ENCODE measurements around the gene C1QTNF5.

Gene C1QTNF5

DNA sequence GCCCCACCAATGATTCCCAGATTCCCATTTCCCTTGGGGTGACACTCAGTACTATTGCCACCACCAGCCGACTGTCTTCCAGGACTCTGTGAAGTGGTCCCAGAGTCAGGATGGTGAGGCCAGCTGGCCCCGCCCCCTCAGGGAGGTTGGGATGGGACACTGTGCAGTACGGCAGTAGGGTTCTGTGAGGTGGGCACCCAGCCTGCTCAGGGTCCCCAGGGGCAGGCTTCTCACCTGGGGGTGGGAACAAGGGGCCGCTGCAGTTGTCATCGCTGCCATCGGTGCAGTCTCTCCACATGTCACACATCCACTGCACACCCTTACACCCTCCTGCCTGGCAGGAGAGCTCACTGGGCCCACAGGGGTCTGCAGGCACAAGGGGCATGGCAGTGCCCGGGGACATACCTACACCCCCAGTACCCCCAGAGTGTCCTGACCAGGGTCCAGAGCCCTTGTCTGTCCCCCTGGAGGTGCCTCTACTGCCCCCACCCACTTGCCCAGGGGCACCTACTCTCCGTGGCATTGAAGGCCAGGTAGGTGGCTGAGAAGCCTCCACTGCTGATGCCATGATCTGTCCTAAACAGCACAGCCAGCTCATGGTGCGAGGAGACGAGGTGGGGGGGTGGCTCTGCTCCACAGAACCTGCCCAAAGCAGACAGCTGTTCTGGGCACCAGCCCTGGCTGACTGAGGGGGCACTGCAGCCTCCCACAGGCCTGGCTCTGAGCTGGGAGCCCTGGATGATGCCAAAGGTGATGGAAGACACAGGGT, 1.9 kb upstream of the C1QTNF5 start:
- TF ChIP-seq, protein P1, sequence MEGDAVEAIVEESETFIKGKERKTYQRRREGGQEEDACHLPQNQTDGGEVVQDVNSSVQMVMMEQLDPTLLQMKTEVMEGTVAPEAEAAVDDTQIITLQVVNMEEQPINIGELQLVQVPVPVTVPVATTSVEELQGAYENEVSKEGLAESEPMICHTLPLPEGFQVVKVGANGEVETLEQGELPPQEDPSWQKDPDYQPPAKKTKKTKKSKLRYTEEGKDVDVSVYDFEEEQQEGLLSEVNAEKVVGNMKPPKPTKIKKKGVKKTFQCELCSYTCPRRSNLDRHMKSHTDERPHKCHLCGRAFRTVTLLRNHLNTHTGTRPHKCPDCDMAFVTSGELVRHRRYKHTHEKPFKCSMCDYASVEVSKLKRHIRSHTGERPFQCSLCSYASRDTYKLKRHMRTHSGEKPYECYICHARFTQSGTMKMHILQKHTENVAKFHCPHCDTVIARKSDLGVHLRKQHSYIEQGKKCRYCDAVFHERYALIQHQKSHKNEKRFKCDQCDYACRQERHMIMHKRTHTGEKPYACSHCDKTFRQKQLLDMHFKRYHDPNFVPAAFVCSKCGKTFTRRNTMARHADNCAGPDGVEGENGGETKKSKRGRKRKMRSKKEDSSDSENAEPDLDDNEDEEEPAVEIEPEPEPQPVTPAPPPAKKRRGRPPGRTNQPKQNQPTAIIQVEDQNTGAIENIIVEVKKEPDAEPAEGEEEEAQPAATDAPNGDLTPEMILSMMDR (IDR thresholded peaks at IDR 0.05; ENCODE audit: low read depth, low read length) = no peak
- no peak for DNase-seq (ENCODE audit: extremely low read depth, low read depth)

DNA sequence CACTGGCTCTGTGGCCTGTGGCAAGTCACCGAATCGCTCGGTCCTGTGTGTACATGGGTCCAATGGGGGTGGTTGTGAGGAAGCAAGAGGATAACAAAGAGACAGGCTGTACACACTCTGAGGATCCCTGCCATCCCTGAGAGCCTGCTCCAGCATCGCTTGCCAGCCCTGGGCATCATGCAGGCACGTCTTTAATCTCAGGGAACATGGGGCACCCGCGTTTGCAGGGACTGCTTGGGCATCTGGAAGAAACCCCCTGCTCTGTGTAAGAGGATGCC, 1.3 kb upstream of the C1QTNF5 start:
- DNase-seq (ENCODE audit: extremely low read depth, low read depth) = no peak
- TF ChIP-seq, protein P1 (IDR thresholded peaks at IDR 0.05; ENCODE audit: low read depth, low read length) = no peak

DNA sequence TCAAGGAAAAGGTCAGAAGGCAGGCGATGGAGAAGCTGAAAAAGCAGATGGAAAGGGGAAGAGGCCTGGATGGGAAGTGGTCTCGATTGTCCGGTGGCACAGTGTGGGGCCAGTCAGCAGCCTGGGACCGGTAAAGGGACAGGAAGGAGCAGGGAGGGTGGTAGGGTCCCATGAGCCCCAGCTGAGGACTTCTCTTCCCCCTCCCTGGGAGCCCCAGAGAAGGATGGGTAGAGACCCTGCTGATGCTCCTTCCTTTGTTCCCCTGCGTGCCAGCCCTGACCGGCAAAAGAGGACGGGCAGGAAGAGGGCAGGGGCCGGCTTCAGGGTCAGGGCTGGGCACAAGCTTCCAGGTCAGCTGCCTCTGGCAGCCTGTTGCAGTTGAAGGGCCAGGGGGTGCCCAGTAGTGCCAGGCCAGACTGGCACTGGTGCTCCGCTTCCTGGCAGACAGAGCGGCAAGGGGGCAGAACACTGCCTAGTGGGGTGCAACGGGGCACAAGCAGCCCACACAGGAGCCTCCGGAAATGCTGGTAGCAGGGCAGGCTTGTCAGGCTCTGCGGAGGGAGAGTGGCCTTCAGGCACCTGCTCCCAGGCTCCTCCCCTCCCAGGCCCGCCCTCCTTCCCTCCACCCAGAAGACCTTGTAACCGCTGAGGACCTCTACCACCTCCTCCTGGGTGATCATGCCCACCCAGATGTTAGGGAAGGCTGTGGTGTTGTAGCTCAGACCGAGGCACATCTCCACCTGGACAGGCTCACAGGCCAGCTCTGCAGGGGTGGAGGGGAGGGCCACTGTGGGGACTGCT, 739 bp upstream of the C1QTNF5 start:
- TF ChIP-seq, protein P1 (IDR thresholded peaks at IDR 0.05; ENCODE audit: low read depth, low read length) = no peak
- no peak for DNase-seq (ENCODE audit: extremely low read depth, low read depth)

DNA sequence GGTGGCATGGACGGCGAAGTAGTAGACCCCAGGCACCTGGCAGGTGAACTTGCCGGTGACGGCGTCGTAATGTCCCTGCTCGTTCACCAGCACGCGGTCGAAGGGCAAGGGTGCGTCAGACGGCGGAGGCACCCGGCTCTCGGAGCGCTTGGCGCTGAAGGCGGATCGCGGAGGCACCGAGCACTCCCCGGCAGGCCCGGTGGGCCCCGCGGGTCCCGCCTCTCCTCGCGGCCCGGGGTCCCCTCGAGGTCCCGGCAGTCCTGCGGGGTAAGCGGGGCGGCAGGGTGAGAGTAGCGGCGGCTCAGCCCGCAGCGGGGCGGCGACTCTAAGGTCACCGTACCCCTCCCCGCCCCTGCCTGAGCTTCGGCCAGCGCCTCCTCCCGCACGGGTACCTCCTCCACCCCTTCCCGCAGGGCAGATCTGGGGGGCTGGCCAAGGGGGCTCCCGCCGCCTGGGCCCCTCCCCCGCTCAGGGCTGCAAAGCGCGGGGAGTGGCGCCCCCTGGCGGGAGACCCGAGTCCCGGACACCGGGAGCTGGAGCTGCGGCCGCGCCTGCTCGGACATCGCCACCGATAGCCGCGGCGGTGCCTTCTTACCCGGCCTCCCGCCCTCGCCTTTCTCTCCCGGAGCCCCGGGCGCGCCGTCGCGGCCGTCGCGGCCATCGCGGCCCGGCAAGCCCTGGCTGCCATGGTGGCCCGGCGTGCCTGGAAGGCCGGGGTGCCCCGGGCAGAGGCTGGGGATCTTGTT, 921 bp downstream of the C1QTNF5 start:
- TF ChIP-seq, protein P1 (IDR thresholded peaks at IDR 0.05; ENCODE audit: low read depth, low read length) = peak; percentile 69
- DNase-seq (ENCODE audit: extremely low read depth, low read depth) = no peak

DNA sequence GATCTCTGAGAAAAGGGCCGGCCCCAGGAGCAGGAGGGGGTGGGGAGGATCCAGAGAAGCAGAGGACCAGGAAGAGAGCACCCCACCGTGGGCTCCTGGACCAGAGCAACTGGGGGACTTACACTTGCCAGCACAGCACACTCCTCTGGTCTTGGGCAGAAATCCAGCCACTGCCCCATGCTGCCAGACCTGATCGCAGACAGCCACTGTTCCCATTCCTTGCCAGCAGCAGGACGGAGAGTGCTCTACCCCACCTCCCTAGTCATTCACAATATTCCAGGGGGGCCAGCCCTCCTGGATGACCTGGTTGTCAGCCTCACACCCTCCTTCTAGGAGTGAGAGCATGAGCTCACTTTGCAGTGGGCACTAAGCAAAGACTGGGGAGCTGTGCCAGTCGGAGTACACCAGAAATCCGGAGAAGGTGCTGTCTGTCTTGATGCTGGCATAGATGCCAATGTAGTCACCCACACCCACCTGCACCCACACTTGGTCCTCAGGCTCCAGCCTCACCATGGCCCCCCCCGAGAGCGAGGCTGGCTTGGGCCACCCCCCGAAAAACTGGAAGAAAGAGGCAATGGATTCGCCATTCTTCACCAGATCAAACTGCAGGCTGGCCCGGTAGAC, 1.6 kb downstream of the C1QTNF5 start:
- TF ChIP-seq, protein P1 (IDR thresholded peaks at IDR 0.05; ENCODE audit: low read depth, low read length) = no peak
- DNase-seq (ENCODE audit: extremely low read depth, low read depth) = no peak

DNA sequence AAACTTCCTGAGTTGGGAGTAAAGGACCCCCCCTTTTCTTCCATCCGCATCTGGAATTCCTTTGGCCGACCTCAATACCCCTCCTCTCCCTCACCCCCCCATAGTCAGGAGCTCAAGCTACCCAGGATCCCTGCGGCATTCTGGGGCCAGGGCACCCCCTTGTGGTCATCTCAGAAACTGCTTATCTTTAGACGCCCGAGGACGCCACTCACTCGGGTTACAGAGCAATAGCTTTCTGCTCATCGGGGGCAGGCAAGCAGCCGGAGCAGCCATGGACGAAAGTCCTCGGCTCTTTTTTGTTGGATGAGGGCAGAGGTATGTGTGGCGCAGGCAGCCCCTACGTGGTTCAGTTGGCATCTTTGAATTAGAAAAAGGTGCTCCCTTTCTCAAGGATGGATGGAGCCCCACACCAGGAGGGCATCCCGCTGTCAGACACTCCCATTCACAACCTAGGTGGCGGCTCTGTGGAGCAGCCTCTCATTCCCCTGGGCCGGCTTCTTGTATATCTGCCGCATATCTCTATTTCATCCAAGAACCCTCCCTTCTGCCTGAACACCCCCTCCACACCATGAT, 2.3 kb downstream of the C1QTNF5 start:
- TF ChIP-seq, protein P1 (IDR thresholded peaks at IDR 0.05; ENCODE audit: low read depth, low read length) = peak; percentile 89
- DNase-seq (ENCODE audit: extremely low read depth, low read depth) = no peak

Data from AG09319 (cell line).